ENCODE measurements around the gene DDX21. TPM values are rescaled to one million over a fixed set of nuclear protein-coding genes. Genes with fewer than 3 reads are reported as not detected.
A peak's percentile ranks its signal among the peaks of the same experiment; 100 is the strongest.
"Not testable (repeated sequence)": the region's sequence is repeated elsewhere in the genome, so short reads cannot be mapped to it uniquely, and the experiment has no call there.

The DDX21 gene
- total and polyA plus RNA-seq, 8 donors: 14.3 to 85.2 (median 21.3) TPM

GRCh38 chr10:68934994-68935393, 21.0 kb upstream of the DDX21 start:
- no peak for DNase-seq

GRCh38 chr10:68938117-68938516, 17.9 kb upstream of the DDX21 start:
- intact Hi-C loops (cut with DNase I; ENCODE audit: low total_unique reads): no loop called here
- Histone ChIP-seq H3K9me3 (no peaks in the 10 kb centered on the region), H3K36me3 (peaks cover 34 to 100% (median 97%) of the 10 kb centered on the region in 4 donors), H3K27me3 (no peaks in the 10 kb centered on the region), H3K27ac (no peak overlapping the region), H3K4me3 (no peak overlapping the region), H3K4me1 (no peaks in the 10 kb centered on the region)
- TF ChIP-seq POLR2A (IDR thresholded peaks at IDR 0.05) (no peak), CTCF (IDR thresholded peaks at IDR 0.05) (no peak), POLR2AphosphoS5 (IDR thresholded peaks at IDR 0.05) (no peak), EP300 (IDR thresholded peaks at IDR 0.05) (no peak)
- DNase-seq: peak; percentile 16 to 29
- WGBS, 5 donors: 55 to 73% (median 59%) methylated on average over 2 of the region's 2 CpGs

More at GRCh38 chr10:68934994-68935393, 21.0 kb upstream of the DDX21 start:
- H3K4me1 ChIP-seq: no peaks in the 10 kb centered on the region
- H3K27me3 ChIP-seq: no peaks in the 10 kb centered on the region
- no peaks in the 10 kb centered on the region for H3K9me3 ChIP-seq
- no peak for TF ChIP-seq CTCF (IDR thresholded peaks at IDR 0.05)
- no peak for TF ChIP-seq EP300 (IDR thresholded peaks at IDR 0.05)
- no peak for TF ChIP-seq POLR2A (IDR thresholded peaks at IDR 0.05)
- no peak for TF ChIP-seq POLR2AphosphoS5 (IDR thresholded peaks at IDR 0.05)
- H3K4me3 ChIP-seq: no peak overlapping the region
- H3K36me3 ChIP-seq: peaks cover 12 to 93% (median 90%) of the 10 kb centered on the region in 4 donors
- intact Hi-C loops (cut with DNase I; ENCODE audit: low total_unique reads): no loop called here
- no peak overlapping the region for H3K27ac ChIP-seq

- no peaks in the 10 kb centered on the region for H3K4me1 ChIP-seq
- TF ChIP-seq CTCF (IDR thresholded peaks at IDR 0.05) (no peak), POLR2AphosphoS5 (IDR thresholded peaks at IDR 0.05) (no peak), EP300 (IDR thresholded peaks at IDR 0.05) (no peak), POLR2A (IDR thresholded peaks at IDR 0.05) (no peak)
- DNase-seq: no peak
- intact Hi-C loops (cut with DNase I; ENCODE audit: low total_unique reads): no loop called here
- no peaks in the 10 kb centered on the region for H3K27me3 ChIP-seq
- H3K4me3 ChIP-seq: no peak overlapping the region
- no peak overlapping the region for H3K27ac ChIP-seq
- H3K36me3 ChIP-seq: peaks cover 37 to 100% (median 97%) of the 10 kb centered on the region in 4 donors
- WGBS, 5 donors: 87 to 96% (median 94%) methylated on average over 2 of the region's 2 CpGs
- H3K9me3 ChIP-seq: no peaks in the 10 kb centered on the region
Measured at GRCh38 chr10:68938884-68939283, 17.1 kb upstream of the DDX21 start.

- H3K27ac ChIP-seq; H3K4me1 ChIP-seq; H3K27me3 ChIP-seq; H3K9me3 ChIP-seq; H3K4me3 ChIP-seq; DNase-seq; intact Hi-C loops (cut with DNase I; ENCODE audit: low total_unique reads): not testable (repeated sequence)
- peaks cover 48 to 99% (median 96%) of the 10 kb centered on the region in 4 donors for H3K36me3 ChIP-seq
Measured at GRCh38 chr10:68940917-68941316, 15.1 kb upstream of the DDX21 start.

GRCh38 chr10:68950598-68950997, 5.4 kb upstream of the DDX21 start:
- WGBS, 5 donors: 89 to 97% (median 96%) methylated on average over 3 of the region's 3 CpGs
- Histone ChIP-seq H3K27ac (no peak overlapping the region), H3K36me3 (peaks cover 21 to 63% (median 62%) of the 10 kb centered on the region in 4 donors), H3K9me3 (no peaks in the 10 kb centered on the region), H3K4me1 (peaks cover 5 to 10% (median 9%) of the 10 kb centered on the region in 4 donors), H3K27me3 (no peaks in the 10 kb centered on the region), H3K4me3 (no peak overlapping the region)
- intact Hi-C loops (cut with DNase I; ENCODE audit: low total_unique reads): no loop called here
- DNase-seq: no peak
- TF ChIP-seq POLR2AphosphoS5 (IDR thresholded peaks at IDR 0.05) (no peak), EP300 (IDR thresholded peaks at IDR 0.05) (no peak), CTCF (IDR thresholded peaks at IDR 0.05) (no peak)

Measured in stomach (tissue), 9 donors.